Stimulated activated CD8-positive, alpha-beta memory T cell treated with anti-CD3 and anti-CD28 coated beads, Interleukin-12 subunit alpha, Interleukin-12 subunit beta, amount 100 ng/mL, for 24 hours (primary cell): ENCODE results near the gene RALGAPA2.

Source experiments
- DNase-seq: peaks from one replicate; pipeline ENCODE4 v3.0.0-alpha.2; 2020; ENCODE audit errors: extremely low read depth

RALGAPA2 gene

GRCh38 chr20:20465252-20465651 is 247.2 kb downstream of the RALGAPA2 start:
- no peak for DNase-seq

GRCh38 chr20:20463933-20464374 is 248.5 kb downstream of the RALGAPA2 start:
- no peak for DNase-seq

GRCh38 chr20:20462185-20462584 is 250.3 kb downstream of the RALGAPA2 start:
- no peak for DNase-seq

GRCh38 chr20:20461551-20461950 is 250.9 kb downstream of the RALGAPA2 start:
- DNase-seq, result no peak

GRCh38 chr20:20459726-20460125 is 252.7 kb downstream of the RALGAPA2 start:
- no peak for DNase-seq

GRCh38 chr20:20457392-20458126 is 254.9 kb downstream of the RALGAPA2 start:
- DNase-seq, result no peak

GRCh38 chr20:20456741-20457140 is 255.7 kb downstream of the RALGAPA2 start:
- no peak for DNase-seq

GRCh38 chr20:20455926-20456325 is 256.5 kb downstream of the RALGAPA2 start:
- DNase-seq, result no peak

GRCh38 chr20:20454850-20455627 is 257.4 kb downstream of the RALGAPA2 start:
- DNase-seq, result no peak

- no peak for DNase-seq
Observed at GRCh38 chr20:20454367-20454766, 258.1 kb downstream of the RALGAPA2 start.

- DNase-seq, result peak; percentile 23
Observed at GRCh38 chr20:20452254-20452676, 260.2 kb downstream of the RALGAPA2 start.

GRCh38 chr20:20450521-20450920 is 261.9 kb downstream of the RALGAPA2 start:
- no peak for DNase-seq

- DNase-seq, result no peak
Observed at GRCh38 chr20:20448881-20449280, 263.6 kb downstream of the RALGAPA2 start.

- DNase-seq, result no peak
Observed at GRCh38 chr20:20447196-20447595, 265.2 kb downstream of the RALGAPA2 start.

GRCh38 chr20:20446425-20447015 is 265.9 kb downstream of the RALGAPA2 start:
- no peak for DNase-seq

- DNase-seq, result no peak
Observed at GRCh38 chr20:20446001-20446400, 266.4 kb downstream of the RALGAPA2 start.

GRCh38 chr20:20443504-20443903 is 268.9 kb downstream of the RALGAPA2 start:
- DNase-seq, result no peak

- no peak for DNase-seq
Observed at GRCh38 chr20:20442466-20442865, 270.0 kb downstream of the RALGAPA2 start.

GRCh38 chr20:20440886-20441658 is 271.4 kb downstream of the RALGAPA2 start:
- DNase-seq, result no peak

- no peak for DNase-seq
Observed at GRCh38 chr20:20440481-20440880, 272.0 kb downstream of the RALGAPA2 start.

GRCh38 chr20:20439602-20440190 is 272.7 kb downstream of the RALGAPA2 start:
- DNase-seq, result no peak
